ENCODE measurements around the gene HOTAIR.
A peak's percentile ranks its signal among the peaks of the same experiment; 100 is the strongest.

Gene HOTAIR

DNA sequence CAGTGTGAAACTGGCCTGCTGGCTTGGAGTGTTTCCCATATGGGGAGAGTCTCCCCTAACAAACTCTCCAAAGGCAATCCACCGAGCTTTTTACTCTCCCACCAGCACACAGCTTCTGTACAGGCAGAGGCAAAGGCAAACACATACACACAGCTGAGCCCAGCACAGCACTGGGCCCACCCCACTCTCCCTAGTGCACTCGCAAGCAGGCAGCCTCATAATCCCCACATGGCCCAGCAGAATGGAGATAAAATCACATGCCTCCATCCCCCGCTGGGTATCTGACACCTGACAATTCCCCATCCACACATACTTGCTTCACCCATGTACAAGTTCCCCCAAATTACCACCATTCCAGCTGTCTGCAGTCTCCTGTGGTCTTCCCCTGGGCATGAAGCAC is 16.6 kb downstream of the HOTAIR start:
- H3K27ac ChIP-seq: no peak overlapping the region
- TF ChIP-seq, protein P1, sequence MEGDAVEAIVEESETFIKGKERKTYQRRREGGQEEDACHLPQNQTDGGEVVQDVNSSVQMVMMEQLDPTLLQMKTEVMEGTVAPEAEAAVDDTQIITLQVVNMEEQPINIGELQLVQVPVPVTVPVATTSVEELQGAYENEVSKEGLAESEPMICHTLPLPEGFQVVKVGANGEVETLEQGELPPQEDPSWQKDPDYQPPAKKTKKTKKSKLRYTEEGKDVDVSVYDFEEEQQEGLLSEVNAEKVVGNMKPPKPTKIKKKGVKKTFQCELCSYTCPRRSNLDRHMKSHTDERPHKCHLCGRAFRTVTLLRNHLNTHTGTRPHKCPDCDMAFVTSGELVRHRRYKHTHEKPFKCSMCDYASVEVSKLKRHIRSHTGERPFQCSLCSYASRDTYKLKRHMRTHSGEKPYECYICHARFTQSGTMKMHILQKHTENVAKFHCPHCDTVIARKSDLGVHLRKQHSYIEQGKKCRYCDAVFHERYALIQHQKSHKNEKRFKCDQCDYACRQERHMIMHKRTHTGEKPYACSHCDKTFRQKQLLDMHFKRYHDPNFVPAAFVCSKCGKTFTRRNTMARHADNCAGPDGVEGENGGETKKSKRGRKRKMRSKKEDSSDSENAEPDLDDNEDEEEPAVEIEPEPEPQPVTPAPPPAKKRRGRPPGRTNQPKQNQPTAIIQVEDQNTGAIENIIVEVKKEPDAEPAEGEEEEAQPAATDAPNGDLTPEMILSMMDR (IDR thresholded peaks at IDR 0.05): no peak
- no peak overlapping the region for H3K4me3 ChIP-seq
- no peak for DNase-seq (ENCODE audit: low spot score)

DNA sequence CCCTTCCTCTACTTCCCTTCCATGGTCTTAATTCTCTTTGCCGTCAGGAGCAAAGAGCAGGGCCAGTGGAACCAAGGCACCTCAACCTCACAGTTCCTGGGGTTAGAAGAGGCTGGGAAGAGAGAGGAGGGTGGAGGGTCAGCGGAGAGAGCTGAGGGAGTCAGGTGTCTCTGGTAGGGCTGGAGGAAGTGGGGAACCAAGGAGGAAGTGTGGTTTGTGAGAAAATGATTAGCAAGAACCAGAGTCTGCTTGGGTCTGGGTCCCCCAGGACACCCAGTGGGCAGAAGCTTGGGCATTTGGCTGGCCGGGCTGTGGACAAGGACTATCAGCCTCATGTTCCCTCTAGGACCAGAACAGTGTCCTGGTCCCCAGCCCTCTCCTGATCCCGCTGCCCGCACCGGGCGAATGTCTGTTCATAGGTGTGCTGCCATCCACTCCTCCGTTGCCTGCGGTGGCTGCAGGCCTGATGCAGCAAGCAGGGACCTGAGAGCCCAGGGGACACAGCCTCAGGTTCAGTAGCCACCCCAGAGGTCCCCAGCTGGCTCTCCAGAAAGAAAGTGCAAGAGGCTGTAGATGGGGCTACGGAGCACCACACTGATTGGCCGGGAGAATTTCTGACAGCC is 17.7 kb downstream of the HOTAIR start:
- Histone ChIP-seq H3K4me3 (no peak overlapping the region), H3K27ac (no peak overlapping the region)
- no peak for DNase-seq (ENCODE audit: low spot score)
- TF ChIP-seq, protein P1 (IDR thresholded peaks at IDR 0.05): no peak

DNA sequence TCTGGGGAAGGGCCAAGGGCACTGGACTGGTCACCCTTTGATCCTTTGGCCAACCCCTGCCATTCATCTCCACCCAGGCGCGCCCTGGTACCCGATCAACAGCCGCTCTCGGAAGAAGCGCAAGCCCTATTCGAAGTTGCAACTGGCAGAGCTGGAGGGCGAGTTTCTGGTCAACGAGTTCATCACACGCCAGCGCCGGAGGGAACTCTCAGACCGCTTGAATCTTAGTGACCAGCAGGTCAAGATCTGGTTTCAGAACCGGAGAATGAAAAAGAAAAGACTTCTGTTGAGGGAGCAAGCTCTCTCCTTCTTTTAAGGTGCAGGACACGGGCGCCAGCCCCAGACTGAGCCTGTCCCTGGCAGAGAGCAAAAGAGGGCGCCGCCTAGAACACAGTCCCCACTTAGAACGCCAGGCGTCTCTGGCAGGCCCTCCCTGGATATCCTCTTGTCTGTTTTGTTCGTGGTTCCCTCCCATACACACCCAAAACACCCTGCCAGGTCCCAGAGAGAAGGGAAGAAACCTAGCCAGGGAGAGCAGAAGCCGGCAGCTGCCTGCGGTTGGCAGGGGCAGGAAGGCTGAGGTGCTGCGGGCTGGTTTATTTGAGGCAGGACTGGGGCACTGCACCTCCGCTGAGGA is 18.4 kb downstream of the HOTAIR start:
- no peak for DNase-seq (ENCODE audit: low spot score)
- Histone ChIP-seq H3K4me3 (no peak overlapping the region), H3K27ac (no peak overlapping the region)
- TF ChIP-seq, protein P1 (IDR thresholded peaks at IDR 0.05): no peak

DNA sequence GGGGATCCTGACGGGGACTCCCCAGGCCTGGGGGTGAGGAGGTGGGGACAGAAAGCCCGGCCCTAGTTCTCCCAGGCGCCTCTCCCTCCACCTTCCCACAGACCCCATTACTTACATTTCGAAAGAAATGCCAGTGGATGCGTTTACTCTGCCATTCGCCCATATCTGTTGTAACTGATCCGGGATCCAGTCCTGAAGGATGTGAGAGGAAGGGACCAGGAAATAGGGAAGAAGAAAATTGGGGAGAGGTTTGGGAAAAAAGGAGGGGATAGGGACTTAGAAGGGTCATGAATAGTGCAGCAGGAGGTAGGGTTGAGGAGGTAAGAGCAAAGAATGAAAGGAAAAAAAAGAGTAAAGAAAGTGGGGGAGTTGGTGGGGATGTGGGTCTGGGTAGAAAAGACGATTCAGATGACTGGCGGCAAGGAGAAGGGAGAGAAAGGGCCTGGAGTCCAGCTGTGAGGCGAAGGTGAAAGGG is 18.9 kb downstream of the HOTAIR start:
- no peak for DNase-seq (ENCODE audit: low spot score)
- TF ChIP-seq, protein P1 (IDR thresholded peaks at IDR 0.05): no peak

DNA sequence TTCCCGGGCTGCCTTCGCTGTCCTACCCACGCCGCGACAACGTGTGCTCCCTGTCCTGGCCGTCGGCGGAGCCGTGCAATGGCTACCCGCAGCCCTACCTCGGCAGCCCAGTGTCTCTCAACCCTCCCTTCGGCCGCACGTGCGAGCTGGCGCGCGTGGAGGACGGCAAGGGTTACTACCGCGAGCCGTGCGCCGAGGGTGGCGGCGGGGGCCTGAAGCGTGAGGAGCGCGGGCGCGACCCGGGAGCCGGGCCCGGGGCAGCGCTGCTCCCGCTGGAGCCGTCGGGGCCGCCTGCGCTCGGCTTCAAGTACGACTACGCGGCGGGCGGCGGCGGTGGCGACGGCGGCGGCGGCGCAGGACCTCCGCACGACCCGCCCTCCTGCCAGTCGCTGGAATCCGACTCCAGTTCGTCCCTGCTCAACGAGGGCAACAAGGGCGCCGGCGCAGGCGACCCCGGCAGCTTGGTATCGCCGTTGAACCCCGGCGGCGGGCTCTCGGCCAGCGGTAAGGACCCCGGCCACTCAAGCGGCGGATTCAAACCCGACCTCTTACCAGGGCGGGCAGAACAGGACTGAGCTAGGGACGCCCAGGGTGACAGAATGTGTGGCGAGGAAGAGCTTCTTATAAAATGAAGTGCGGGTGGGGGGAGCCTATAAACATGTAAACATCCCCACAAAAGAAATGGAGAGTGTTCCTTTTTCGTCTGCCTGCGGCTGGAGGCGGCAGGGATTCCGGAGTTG is 19.5 kb downstream of the HOTAIR start:
- no peak for DNase-seq (ENCODE audit: low spot score)
- TF ChIP-seq, protein P1 (IDR thresholded peaks at IDR 0.05): no peak
- peak overlapping the region; percentile 30 for H3K4me3 ChIP-seq
- H3K27ac ChIP-seq: no peak overlapping the region

More for the DNA sequence above, 18.9 kb downstream of the HOTAIR start:
- Histone ChIP-seq H3K27ac (no peak overlapping the region), H3K4me3 (no peak overlapping the region)

DNA sequence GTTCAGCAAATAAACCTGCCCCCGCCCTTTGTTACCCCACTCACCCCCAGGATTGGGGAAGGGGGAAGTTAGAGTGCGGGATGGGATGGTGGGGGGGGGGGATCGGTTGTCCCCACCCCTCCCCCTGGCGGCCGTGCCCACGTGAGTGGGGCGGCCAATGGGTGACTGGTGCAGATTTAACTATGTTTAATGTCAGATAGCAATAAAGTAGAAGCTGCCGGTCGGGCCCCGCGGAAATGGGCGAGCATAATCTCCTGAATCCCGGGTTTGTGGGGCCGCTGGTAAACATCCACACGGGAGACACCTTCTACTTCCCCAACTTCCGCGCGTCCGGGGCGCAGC is 20.1 kb downstream of the HOTAIR start, which contains the start of gene HOXC12:
HOXC12 (plus strand) TSS at position 210 of the 342 bp plus-strand sequence; CDS start at position 237, 27 bp downstream.
- Histone ChIP-seq H3K4me3 (peak within 1 kb of the TSS; percentile 30), H3K27ac (no peak within 1 kb of the TSS)
- TF ChIP-seq, protein P1 (IDR thresholded peaks at IDR 0.05): no peak

More for the DNA sequence above, 20.1 kb downstream of the HOTAIR start, which contains the start of gene HOXC12:
- DNase-seq (ENCODE audit: low spot score): no peak

Data from coronary artery (tissue), 2 donors.